MM.1S (cell line): ENCODE measurements around the gene EHBP1.

Experiments
- DNase-seq: peaks from one replicate; pipeline ENCODE4 v3.0.0-alpha.2; 2015
- H2AFZ ChIP-seq: fragments of 300-600 bp; sonication (generic); 2 replicates; pipeline ENCODE4 v1.6.0; 2016; ENCODE audit warnings: antibody characterized with exemption, low read length
- H3F3A ChIP-seq: fragments of 300-600 bp; sonication (generic); 2 replicates; pipeline ENCODE4 v1.6.1; 2016; ENCODE audit warnings: mild to moderate bottlenecking, antibody characterized with exemption, low read length, moderate library complexity, mixed read lengths; ENCODE audit not compliant: insufficient read depth
- H3K27ac ChIP-seq: fragments of 300-600 bp; sonication (generic); 2 replicates; pipeline ENCODE4 v1.5.1; 2016; ENCODE audit warnings: mild to moderate bottlenecking, low read length
- H3K27me3 ChIP-seq: fragments of 300-600 bp; sonication (generic); replicated peaks from 2 replicates; pipeline ENCODE4 v1.6.0; 2016; ENCODE audit warnings: low read length; ENCODE audit not compliant: insufficient read depth
- H3K36me3 ChIP-seq: fragments of 300-600 bp; sonication (generic); replicated peaks from 2 replicates; pipeline ENCODE4 v1.6.1; 2016; ENCODE audit warnings: mild to moderate bottlenecking, low read length, mixed read lengths; ENCODE audit not compliant: insufficient read depth
- H3K4me1 ChIP-seq: fragments of 300-600 bp; sonication (generic); 2 replicates; pipeline ENCODE4 v1.6.1; 2016; ENCODE audit warnings: low read length, mixed read lengths
- H3K4me2 ChIP-seq: fragments of 300-600 bp; sonication (generic); 2 replicates; pipeline ENCODE4 v1.6.0; 2016; ENCODE audit warnings: low read depth, low read length
- H3K4me3 ChIP-seq: fragments of 300-600 bp; sonication (generic); 2 replicates; pipeline ENCODE4 v1.5.1; 2016; ENCODE audit warnings: low read length, mixed read lengths
- H3K79me2 ChIP-seq: fragments of 300-600 bp; sonication (generic); 2 replicates; pipeline ENCODE4 v1.6.1; 2016; ENCODE audit warnings: mixed run types, low read length, mixed read lengths
- H3K9ac ChIP-seq: fragments of 300-600 bp; sonication (generic); 2 replicates; pipeline ENCODE4 v1.6.1; 2016; ENCODE audit warnings: low read length, mixed read lengths
- H3K9me2 ChIP-seq: fragments of 300-600 bp; sonication (generic); replicated peaks from 2 replicates; pipeline ENCODE4 v1.6.1; 2016; ENCODE audit warnings: mild to moderate bottlenecking, low read length, mixed read lengths; ENCODE audit not compliant: insufficient read depth
- H3K9me3 ChIP-seq: fragments of 300-600 bp; sonication (generic); replicated peaks from 2 replicates; pipeline ENCODE4 v1.6.1; 2016; ENCODE audit warnings: mild to moderate bottlenecking, low read length, mixed read lengths; ENCODE audit not compliant: insufficient read depth
- H4K20me1 ChIP-seq: fragments of 300-600 bp; sonication (generic); 2 replicates; pipeline ENCODE4 v1.6.1; 2016; ENCODE audit warnings: mild to moderate bottlenecking, low read length, moderate library complexity, mixed read lengths; ENCODE audit not compliant: insufficient read depth
- EZH2 ChIP-seq: fragments of 300-600 bp; sonication (generic); optimal IDR thresholded peaks from 2 replicates; pipeline ENCODE3; 2017; ENCODE audit warnings: low read depth, mild to moderate bottlenecking, antibody characterized with exemption, low read length, mixed read lengths
- EZH2phosphoT487 ChIP-seq: fragments of 300-600 bp; sonication (generic); IDR thresholded peaks from 2 replicates; pipeline ENCODE4 v1.6.1; 2018; ENCODE audit warnings: antibody characterized with exemption, low read length
- TF ChIP-seq, protein P1 (sequence below): fragments of 300-600 bp; sonication (generic); IDR thresholded peaks from 2 replicates; pipeline ENCODE4 v1.5.1; 2016; ENCODE audit warnings: antibody characterized with exemption, low read length, mixed read lengths

Gene EHBP1

GRCh38 chr2:62774555-62775366, 69.2 kb downstream of the EHBP1 start:
- Histone ChIP-seq H3K4me1 (no peaks in the 10 kb centered on the region), H3K27ac (no peak overlapping the region), H3K27me3 (no peaks in the 10 kb centered on the region), H4K20me1 (no peaks in the 10 kb centered on the region), H3K9ac (no peak overlapping the region), H3F3A (no peaks in the 10 kb centered on the region), H3K4me2 (no peak overlapping the region), H3K4me3 (no peak overlapping the region), H3K79me2 (no peaks in the 10 kb centered on the region), H2AFZ (no peak overlapping the region), H3K36me3 (no peaks in the 10 kb centered on the region), H3K9me2 (no peaks in the 10 kb centered on the region), H3K9me3 (no peaks in the 10 kb centered on the region)
- TF ChIP-seq, protein P1, sequence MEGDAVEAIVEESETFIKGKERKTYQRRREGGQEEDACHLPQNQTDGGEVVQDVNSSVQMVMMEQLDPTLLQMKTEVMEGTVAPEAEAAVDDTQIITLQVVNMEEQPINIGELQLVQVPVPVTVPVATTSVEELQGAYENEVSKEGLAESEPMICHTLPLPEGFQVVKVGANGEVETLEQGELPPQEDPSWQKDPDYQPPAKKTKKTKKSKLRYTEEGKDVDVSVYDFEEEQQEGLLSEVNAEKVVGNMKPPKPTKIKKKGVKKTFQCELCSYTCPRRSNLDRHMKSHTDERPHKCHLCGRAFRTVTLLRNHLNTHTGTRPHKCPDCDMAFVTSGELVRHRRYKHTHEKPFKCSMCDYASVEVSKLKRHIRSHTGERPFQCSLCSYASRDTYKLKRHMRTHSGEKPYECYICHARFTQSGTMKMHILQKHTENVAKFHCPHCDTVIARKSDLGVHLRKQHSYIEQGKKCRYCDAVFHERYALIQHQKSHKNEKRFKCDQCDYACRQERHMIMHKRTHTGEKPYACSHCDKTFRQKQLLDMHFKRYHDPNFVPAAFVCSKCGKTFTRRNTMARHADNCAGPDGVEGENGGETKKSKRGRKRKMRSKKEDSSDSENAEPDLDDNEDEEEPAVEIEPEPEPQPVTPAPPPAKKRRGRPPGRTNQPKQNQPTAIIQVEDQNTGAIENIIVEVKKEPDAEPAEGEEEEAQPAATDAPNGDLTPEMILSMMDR, result peak; percentile 64
- TF ChIP-seq EZH2, result no peak
- peak; percentile 36 for DNase-seq

DNA sequence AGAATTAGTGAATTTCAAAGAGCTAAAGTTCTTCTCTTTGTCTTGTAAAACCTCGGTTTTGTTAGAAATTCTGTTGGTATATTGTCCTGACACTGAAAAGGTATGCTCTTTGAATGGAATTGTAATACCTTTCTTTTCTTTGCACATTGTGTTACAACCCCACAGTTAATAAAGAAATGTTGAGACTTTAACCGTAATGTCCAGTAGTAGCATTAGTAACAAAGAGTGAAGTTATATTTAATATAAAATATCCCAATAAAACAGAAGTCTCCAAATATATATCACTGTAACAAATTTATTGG, 69.8 kb downstream of the EHBP1 start:
- Histone ChIP-seq H4K20me1 (no peaks in the 10 kb centered on the region), H3K79me2 (no peaks in the 10 kb centered on the region), H3K27me3 (no peaks in the 10 kb centered on the region), H3K4me1 (no peaks in the 10 kb centered on the region), H3K9me2 (no peaks in the 10 kb centered on the region), H3F3A (no peaks in the 10 kb centered on the region), H3K4me3 (no peak overlapping the region), H3K4me2 (no peak overlapping the region), H3K27ac (no peak overlapping the region), H3K9ac (no peak overlapping the region), H2AFZ (no peak overlapping the region), H3K36me3 (no peaks in the 10 kb centered on the region), H3K9me3 (no peaks in the 10 kb centered on the region)
- no peak for DNase-seq
- TF ChIP-seq EZH2 (no peak), EZH2phosphoT487 (no peak)
- TF ChIP-seq, protein P1, result no peak

- Histone ChIP-seq H3K4me3 (no peak overlapping the region), H2AFZ (no peak overlapping the region), H3K9me2 (no peaks in the 10 kb centered on the region), H3K4me1 (no peaks in the 10 kb centered on the region), H3K36me3 (no peaks in the 10 kb centered on the region), H4K20me1 (no peaks in the 10 kb centered on the region), H3K79me2 (no peaks in the 10 kb centered on the region), H3K27me3 (no peaks in the 10 kb centered on the region), H3K27ac (no peak overlapping the region), H3K9me3 (no peaks in the 10 kb centered on the region), H3K4me2 (no peak overlapping the region), H3K9ac (no peak overlapping the region), H3F3A (no peaks in the 10 kb centered on the region)
- TF ChIP-seq EZH2, result no peak
- TF ChIP-seq, protein P1, result no peak
- no peak for TF ChIP-seq EZH2phosphoT487
- DNase-seq, result no peak
Measured at GRCh38 chr2:62783679-62784078, 78.2 kb downstream of the EHBP1 start.
